Upper lobe of left lung (tissue), 6 donors: ENCODE results near the gene RABEP2. TPM values are rescaled to one million over a fixed set of nuclear protein-coding genes. Genes with fewer than 3 reads are reported as not detected.

ENCODE experiments used
- ATAC-seq, 2 donors: fragments of 200-7000 bp; cut with Tn5 transposase; one replicate each; pipeline ENCODE4 v1.9.1; 2022; ENCODE audit warnings: mild to moderate bottlenecking in 2 of 2, moderate library complexity in 2 of 2; ENCODE audit not compliant: low FRiP score in 2 of 2
- DNase-seq, 2 donors: peaks; one replicate each; pipeline ENCODE4 v3.0.0-alpha.2; 2019 to 2020
- H3K27ac ChIP-seq, 4 donors: fragments of 200-600 bp; sonication (generic); one replicate each; pipeline ENCODE4 v1.5.1; 2016 to 2019
- H3K27me3 ChIP-seq, 4 donors: fragments of 200-600 bp; sonication (generic); one replicate each; pipeline ENCODE4 v1.5.1; 2017 to 2019
- H3K36me3 ChIP-seq, 4 donors: fragments of 200-600 bp; sonication (generic); one replicate each; pipeline ENCODE4 v1.5.1; 2016 to 2019
- H3K4me1 ChIP-seq, 4 donors: fragments of 200-600 bp; sonication (generic); one replicate each; pipeline ENCODE4 v1.5.1; 2018 to 2019
- H3K4me3 ChIP-seq, 4 donors: fragments of 200-600 bp; sonication (generic); one replicate each; pipeline ENCODE4 v1.5.1; 2017 to 2019; ENCODE audit warnings: mild to moderate bottlenecking in 2 of 4, moderate library complexity in 1 of 4
- H3K9me3 ChIP-seq, 4 donors: fragments of 200-600 bp; sonication (generic); one replicate each; pipeline ENCODE4 v1.5.1; 2018 to 2019
- CTCF ChIP-seq, 6 experiments: fragments of 450-650 bp in 4 of 6; fragments of 200-600 bp in 2 of 6; sonication (generic) in 2 of 6; IDR thresholded peaks; one replicate each; pipeline ENCODE4 v1.5.1; 2016 to 2019; ENCODE audit warnings: antibody characterized with exemption in 6 of 6
- EP300 ChIP-seq, 4 donors: sonication (generic); formaldehyde crosslinking; IDR thresholded peaks; one replicate each; pipeline ENCODE4 v1.5.1; 2017; ENCODE audit warnings: antibody characterized with exemption in 4 of 4, control low read depth in 2 of 4
- POLR2A ChIP-seq, 4 donors: fragments of 450-650 bp; IDR thresholded peaks; one replicate each; pipeline ENCODE4 v1.5.1; 2016 to 2017; ENCODE audit warnings: antibody characterized with exemption in 4 of 4, mild to moderate bottlenecking in 2 of 4
- POLR2AphosphoS5 ChIP-seq, 2 donors: sonication (generic); formaldehyde crosslinking; IDR thresholded peaks; one replicate each; pipeline ENCODE4 v1.5.1; 2017; ENCODE audit warnings: antibody characterized with exemption in 2 of 2
- WGBS, 2 donors: methylation state at CpG; one replicate each; pipeline ENCODE4 v1.1.5; 2017 to 2018; 5-methylcytosine and 5-hydroxymethylcytosine counted together
- total RNA-seq, 6 donors: library from RNA; depleted of rRNA in 4 of 6; stranded (reverse); fragments of >200 nt in 4 of 6; gene quantifications; one replicate each; pipeline versions ENCODE4 v1.1.0 to v1.2.1, GENCODE V29; 2016 to 2021
- donor health status: DM: no; HTN: no; CAD: no; lungs with moderate emphysema.
- donor health status: DM: no; HTN: yes; CAD: no; lungs with severe emphysema.

RABEP2 gene
- total RNA-seq, 6 donors from 2014 or later: 25.6 to 115 (median 33.0) TPM

DNA sequence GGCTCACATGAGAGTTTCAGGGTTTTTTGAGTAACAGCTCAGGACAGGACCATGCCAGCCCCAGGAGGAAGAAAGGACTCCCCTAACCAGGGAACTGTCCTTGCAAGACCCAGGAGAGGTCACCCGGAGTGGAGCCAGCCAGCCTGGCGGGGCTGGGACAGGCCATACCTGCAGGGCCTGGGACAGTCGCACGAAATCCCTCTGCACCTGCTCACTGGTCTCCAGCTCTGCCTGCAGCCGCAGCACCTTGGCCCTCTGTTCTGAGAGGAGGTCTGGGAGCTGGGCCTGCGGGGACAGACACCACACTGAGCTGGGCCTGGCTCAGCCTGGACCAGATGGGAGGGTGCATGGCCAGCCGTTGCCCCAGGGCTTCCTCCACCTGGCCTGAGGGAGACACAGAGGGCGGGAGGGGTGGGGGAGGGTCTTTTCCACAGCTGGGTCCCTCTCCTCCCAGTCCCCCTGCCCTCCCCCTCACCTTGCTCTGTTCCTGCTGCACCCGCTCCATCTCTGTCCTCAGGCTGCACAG lies 19.7 kb downstream of the RABEP2 start:
- no peaks in the 10 kb centered on the region for H3K9me3 ChIP-seq
- H3K36me3 ChIP-seq: peaks cover 0 to 58% (median 36%) of the 10 kb centered on the region in 4 donors
- DNase-seq (peak in 1 of 2 donors; percentile 64), ATAC-seq (peak in 1 of 2 donors; percentile 3)
- TF ChIP-seq EP300 (IDR thresholded peaks at IDR 0.05) (no peak), CTCF (IDR thresholded peaks at IDR 0.05) (no peak), POLR2A (IDR thresholded peaks at IDR 0.05) (no peak), POLR2AphosphoS5 (IDR thresholded peaks at IDR 0.05) (no peak)
- no peak overlapping the region for H3K27ac ChIP-seq
- no peak overlapping the region for H3K4me3 ChIP-seq
- H3K27me3 ChIP-seq: no peaks in the 10 kb centered on the region
- no peaks in the 10 kb centered on the region for H3K4me1 ChIP-seq
- WGBS, 2 donors: 92 to 100% methylated on average over 1 to 9 of the region's 9 CpGs

DNA sequence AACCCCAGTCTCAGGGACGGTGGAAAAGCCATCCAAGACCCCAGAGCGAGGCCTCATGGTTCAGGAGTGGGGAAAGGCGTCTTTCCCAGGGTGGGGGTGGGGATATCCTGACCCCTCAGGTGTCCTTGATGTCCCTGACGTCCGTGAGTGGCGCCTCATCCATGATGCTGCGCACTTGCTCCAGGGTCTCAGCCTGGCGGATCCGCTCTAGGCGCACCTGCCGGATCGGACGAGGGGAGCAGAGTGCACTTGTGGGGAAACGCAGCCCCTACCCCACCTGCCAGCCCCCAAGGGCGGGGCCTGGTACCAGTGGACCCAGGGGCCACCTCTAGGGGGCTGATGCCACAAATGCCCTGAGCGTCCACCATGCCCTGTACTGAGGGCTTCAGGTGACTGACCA lies 20.2 kb downstream of the RABEP2 start:
- TF ChIP-seq POLR2AphosphoS5 (IDR thresholded peaks at IDR 0.05): no peak
- TF ChIP-seq POLR2A (IDR thresholded peaks at IDR 0.05): no peak
- no peak for TF ChIP-seq CTCF (IDR thresholded peaks at IDR 0.05)
- no peak for TF ChIP-seq EP300 (IDR thresholded peaks at IDR 0.05)
- Histone ChIP-seq H3K4me1 (no peaks in the 10 kb centered on the region), H3K9me3 (no peaks in the 10 kb centered on the region), H3K27me3 (no peaks in the 10 kb centered on the region), H3K27ac (no peak overlapping the region), H3K36me3 (peaks cover 0 to 58% (median 36%) of the 10 kb centered on the region in 4 donors), H3K4me3 (no peak overlapping the region)
- DNase-seq (peak in 1 of 2 donors; percentile 66), ATAC-seq (peak in 1 of 2 donors; percentile 2)
- WGBS, 2 donors: 93 to 94% methylated on average over 11 to 16 of the region's 16 CpGs

DNA sequence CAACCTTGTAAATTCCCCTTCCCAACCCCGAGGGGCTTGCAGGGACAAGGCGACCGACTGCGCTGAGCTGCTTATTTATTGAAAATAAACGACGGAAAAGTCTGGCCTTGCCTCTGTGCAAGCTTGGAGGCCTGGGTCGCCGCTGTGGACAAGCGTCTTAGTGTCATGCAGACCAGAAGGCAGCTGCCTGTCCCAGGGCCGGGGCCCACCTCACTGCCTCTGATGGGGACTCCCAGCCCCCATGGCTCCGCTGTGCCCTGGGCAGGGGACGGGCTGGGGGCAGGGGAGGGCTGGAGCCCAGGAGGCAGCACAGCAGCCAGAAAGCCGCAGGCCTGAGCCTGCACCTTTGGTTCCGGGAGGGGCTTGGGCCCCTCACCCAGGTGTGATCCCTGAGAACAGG lies 20.7 kb downstream of the RABEP2 start:
- no peak overlapping the region for H3K4me3 ChIP-seq
- 81 to 92% methylated on average over 6 to 11 of the region's 14 CpGs for WGBS, 2 donors
- peak in 1 of 2 donors; percentile 72 for DNase-seq
- no peaks in the 10 kb centered on the region for H3K4me1 ChIP-seq
- no peak overlapping the region for H3K27ac ChIP-seq
- peaks cover 0 to 54% (median 35%) of the 10 kb centered on the region in 4 donors for H3K36me3 ChIP-seq
- no peaks in the 10 kb centered on the region for H3K27me3 ChIP-seq
- ATAC-seq: no peak
- H3K9me3 ChIP-seq: no peaks in the 10 kb centered on the region
- TF ChIP-seq EP300 (IDR thresholded peaks at IDR 0.05) (no peak), CTCF (IDR thresholded peaks at IDR 0.05) (no peak), POLR2AphosphoS5 (IDR thresholded peaks at IDR 0.05) (no peak), POLR2A (IDR thresholded peaks at IDR 0.05) (no peak)

DNA sequence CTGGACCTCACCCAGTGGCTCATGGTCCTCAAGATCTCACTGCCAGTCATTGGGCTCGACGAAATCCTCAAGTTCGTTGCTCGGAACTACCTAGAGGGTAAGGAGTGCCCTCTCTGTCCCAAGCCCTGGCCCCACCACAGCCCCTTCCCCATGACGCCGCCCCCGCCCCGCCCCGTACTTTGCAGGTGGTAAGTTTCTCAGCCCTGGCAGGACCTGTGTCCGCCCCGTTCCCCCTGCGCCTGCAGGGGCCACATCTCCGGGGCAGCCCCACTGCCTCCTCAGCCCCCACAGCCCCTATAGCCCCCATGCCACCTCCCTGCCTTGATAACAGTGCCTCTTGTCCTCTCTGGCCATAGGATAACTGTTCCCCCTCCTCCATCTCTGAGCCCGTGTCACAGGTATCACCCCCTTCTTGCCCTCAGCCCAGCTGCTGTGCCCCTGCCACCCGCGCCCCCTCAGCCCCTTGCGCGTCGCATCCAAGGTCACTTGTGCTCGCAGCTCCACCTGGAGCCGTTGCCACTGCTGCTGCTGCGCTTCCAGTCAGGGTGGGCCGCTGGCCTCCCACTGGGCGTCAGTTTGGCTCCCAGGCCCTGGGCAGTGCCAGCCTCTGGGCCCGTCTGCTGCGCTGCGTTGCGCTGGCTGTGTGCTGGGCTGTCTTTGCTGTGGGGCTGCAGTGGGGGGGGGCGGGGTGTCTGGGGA lies 21.5 kb downstream of the RABEP2 start:
- H3K4me1 ChIP-seq: no peaks in the 10 kb centered on the region
- H3K9me3 ChIP-seq: no peaks in the 10 kb centered on the region
- H3K36me3 ChIP-seq: peaks cover 0 to 45% (median 33%) of the 10 kb centered on the region in 4 donors
- H3K27me3 ChIP-seq: no peaks in the 10 kb centered on the region
- peak in 1 of 2 donors; percentile 72 for DNase-seq
- no peak overlapping the region for H3K4me3 ChIP-seq
- no peak for ATAC-seq
- no peak overlapping the region for H3K27ac ChIP-seq
- TF ChIP-seq POLR2AphosphoS5 (IDR thresholded peaks at IDR 0.05): no peak
- TF ChIP-seq POLR2A (IDR thresholded peaks at IDR 0.05): no peak
- no peak for TF ChIP-seq EP300 (IDR thresholded peaks at IDR 0.05)
- no peak for TF ChIP-seq CTCF (IDR thresholded peaks at IDR 0.05)
- WGBS, 2 donors: 90 to 92% methylated on average over 17 to 29 of the region's 29 CpGs
